HepG2 (cell line): ENCODE results near the gene ACAD8. TPM values are rescaled to one million over a fixed set of nuclear protein-coding genes. Genes with fewer than 3 reads are reported as not detected.

Experiments
- FOSL1 ChIP-seq: sonication (generic); formaldehyde crosslinking; IDR thresholded peaks from 2 replicates; pipeline ENCODE4 v1.9.0; 2021; ENCODE audit warnings: missing genetic modification reagents, borderline replicate concordance
- NCOR1 ChIP-seq: fragments of 200-600 bp; sonication (generic); IDR thresholded peaks from 2 replicates; pipeline ENCODE4 v1.7.0; 2017; ENCODE audit warnings: antibody characterized with exemption, low read length, borderline replicate concordance
- RNF219 ChIP-seq: sonication (generic); formaldehyde crosslinking; IDR thresholded peaks from 2 replicates; pipeline ENCODE4 v1.5.0; 2020; ENCODE audit warnings: mild to moderate bottlenecking, missing genetic modification reagents
- SAP130 ChIP-seq: IDR thresholded peaks from 2 replicates; pipeline ENCODE4 v1.6.1; 2016; ENCODE audit warnings: low read depth
- SMAD1 ChIP-seq: sonication (generic); formaldehyde crosslinking; IDR thresholded peaks from 2 replicates; pipeline ENCODE4 v1.4.0; 2020; ENCODE audit warnings: missing genetic modification reagents, low read depth, mild to moderate bottlenecking, borderline replicate concordance
- THYN1 ChIP-seq: sonication (generic); formaldehyde crosslinking; IDR thresholded peaks from 2 replicates; pipeline ENCODE4 v1.8.1; 2023; ENCODE audit warnings: low read depth, mild to moderate bottlenecking, moderate library complexity, missing genetic modification reagents, borderline replicate concordance
- ZNF350 ChIP-seq: sonication (generic); formaldehyde crosslinking; IDR thresholded peaks from 2 replicates; pipeline ENCODE4 v1.4.0; 2020; ENCODE audit warnings: mild to moderate bottlenecking, low read depth, missing genetic modification reagents, borderline replicate concordance
- ZNF431 ChIP-seq: sonication (generic); formaldehyde crosslinking; IDR thresholded peaks from 2 replicates; pipeline ENCODE4 v1.9.0; 2022; ENCODE audit warnings: missing genetic modification reagents, low read depth, mild to moderate bottlenecking, borderline replicate concordance
- ZNF615 ChIP-seq: sonication (generic); formaldehyde crosslinking; IDR thresholded peaks from 2 replicates; pipeline ENCODE4 v1.5.0; 2020; ENCODE audit warnings: mild to moderate bottlenecking, missing genetic modification reagents, borderline replicate concordance
- ZNF644 ChIP-seq: IDR thresholded peaks from 2 replicates; pipeline ENCODE4 v1.6.1; 2016; ENCODE audit warnings: low read depth
- polyA plus RNA-seq, 8 experiments: library from polyadenylated mRNA; depleted of rRNA in 3 of 8; stranded (reverse) in 7 of 8; unstranded in 1 of 8; fragments of >200 nt; fragmentation: Illumina TruSeq in 4 of 8; extraction: Trizol in 4 of 8; gene quantifications; 2 replicates each; pipeline versions ENCODE4 v1.2.1 to v1.2.3, GENCODE V29; 2011 to 2016; ENCODE audit warnings: low read depth in 4 of 8, missing spikeins in 1 of 8, mixed read lengths in 1 of 8; ENCODE audit not compliant: insufficient read depth in 1 of 8
- total RNA-seq, 5 experiments: library from RNA; depleted of rRNA; stranded (reverse); fragments of >200 nt; fragmentation: Illumina TruSeq; extraction: Trizol; gene quantifications; 2 replicates each; pipeline ENCODE4 v1.2.3, GENCODE V29; 2016; ENCODE audit warnings: low read depth in 1 of 5
- TF ChIP-seq, protein P1 (sequence below): sonication (generic); formaldehyde crosslinking; IDR thresholded peaks from 2 replicates; pipeline ENCODE4 v1.8.0; 2022; ENCODE audit warnings: missing genetic modification reagents, mild to moderate bottlenecking, moderate library complexity, borderline replicate concordance
- TF ChIP-seq, protein P2 (sequence below), 2 experiments: sonication (generic) in 1 of 2; formaldehyde crosslinking in 1 of 2; IDR thresholded peaks; 2 replicates each; pipeline versions ENCODE4 v1.4.0 to v1.6.1; 2018 to 2020; ENCODE audit warnings: missing genetic modification reagents in 2 of 2, borderline replicate concordance in 1 of 2, low read depth in 1 of 2, mild to moderate bottlenecking in 1 of 2, missing biosample characterization in 1 of 2
- TF ChIP-seq, protein P3 (sequence below): IDR thresholded peaks from 2 replicates; pipeline ENCODE4 v1.6.1; 2016; ENCODE audit warnings: low read depth, missing genetic modification reagents, missing compliant biosample characterization

Gene ACAD8
- total and polyA plus RNA-seq, 2 of the 13 experiments (the other 11 are each of a cell fraction or from before 2014, with no cell fraction given), result 13.5 to 20.3 TPM

- TF ChIP-seq, protein P1, sequence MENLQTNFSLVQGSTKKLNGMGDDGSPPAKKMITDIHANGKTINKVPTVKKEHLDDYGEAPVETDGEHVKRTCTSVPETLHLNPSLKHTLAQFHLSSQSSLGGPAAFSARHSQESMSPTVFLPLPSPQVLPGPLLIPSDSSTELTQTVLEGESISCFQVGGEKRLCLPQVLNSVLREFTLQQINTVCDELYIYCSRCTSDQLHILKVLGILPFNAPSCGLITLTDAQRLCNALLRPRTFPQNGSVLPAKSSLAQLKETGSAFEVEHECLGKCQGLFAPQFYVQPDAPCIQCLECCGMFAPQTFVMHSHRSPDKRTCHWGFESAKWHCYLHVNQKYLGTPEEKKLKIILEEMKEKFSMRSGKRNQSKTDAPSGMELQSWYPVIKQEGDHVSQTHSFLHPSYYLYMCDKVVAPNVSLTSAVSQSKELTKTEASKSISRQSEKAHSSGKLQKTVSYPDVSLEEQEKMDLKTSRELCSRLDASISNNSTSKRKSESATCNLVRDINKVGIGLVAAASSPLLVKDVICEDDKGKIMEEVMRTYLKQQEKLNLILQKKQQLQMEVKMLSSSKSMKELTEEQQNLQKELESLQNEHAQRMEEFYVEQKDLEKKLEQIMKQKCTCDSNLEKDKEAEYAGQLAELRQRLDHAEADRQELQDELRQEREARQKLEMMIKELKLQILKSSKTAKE, result no peak
- TF ChIP-seq NCOR1 (no peak), ZNF615 (no peak), SMAD1 (0 out of 2 replicates have a peak, but pooled peaks have one; percentile 44), SAP130 (CRISPR knock-in tag) (peak; percentile 47), ZNF350 (peak; percentile 42; the same call in 1 of the 2 replicates), RNF219 (CRISPR knock-in tag) (no peak), THYN1 (CRISPR knock-in tag) (no peak), ZNF644 (CRISPR knock-in tag) (no peak), ZNF431 (0 out of 2 replicates have a peak, but pooled peaks have one; percentile 59), FOSL1 (CRISPR knock-in tag) (no peak)
- TF ChIP-seq, protein P2, sequence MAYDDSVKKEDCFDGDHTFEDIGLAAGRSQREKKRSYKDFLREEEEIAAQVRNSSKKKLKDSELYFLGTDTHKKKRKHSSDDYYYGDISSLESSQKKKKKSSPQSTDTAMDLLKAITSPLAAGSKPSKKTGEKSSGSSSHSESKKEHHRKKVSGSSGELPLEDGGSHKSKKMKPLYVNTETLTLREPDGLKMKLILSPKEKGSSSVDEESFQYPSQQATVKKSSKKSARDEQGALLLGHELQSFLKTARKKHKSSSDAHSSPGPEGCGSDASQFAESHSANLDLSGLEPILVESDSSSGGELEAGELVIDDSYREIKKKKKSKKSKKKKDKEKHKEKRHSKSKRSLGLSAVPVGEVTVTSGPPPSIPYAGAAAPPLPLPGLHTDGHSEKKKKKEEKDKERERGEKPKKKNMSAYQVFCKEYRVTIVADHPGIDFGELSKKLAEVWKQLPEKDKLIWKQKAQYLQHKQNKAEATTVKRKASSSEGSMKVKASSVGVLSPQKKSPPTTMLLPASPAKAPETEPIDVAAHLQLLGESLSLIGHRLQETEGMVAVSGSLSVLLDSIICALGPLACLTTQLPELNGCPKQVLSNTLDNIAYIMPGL (CRISPR knock-in tag; IDR thresholded peaks at IDR 0.05; ENCODE audit: borderline replicate concordance in 1 of 2, low read depth in 1 of 2), result peak in 1 of 2 experiments; percentile 20; a peak in 1 of 4 replicates
- TF ChIP-seq, protein P3, sequence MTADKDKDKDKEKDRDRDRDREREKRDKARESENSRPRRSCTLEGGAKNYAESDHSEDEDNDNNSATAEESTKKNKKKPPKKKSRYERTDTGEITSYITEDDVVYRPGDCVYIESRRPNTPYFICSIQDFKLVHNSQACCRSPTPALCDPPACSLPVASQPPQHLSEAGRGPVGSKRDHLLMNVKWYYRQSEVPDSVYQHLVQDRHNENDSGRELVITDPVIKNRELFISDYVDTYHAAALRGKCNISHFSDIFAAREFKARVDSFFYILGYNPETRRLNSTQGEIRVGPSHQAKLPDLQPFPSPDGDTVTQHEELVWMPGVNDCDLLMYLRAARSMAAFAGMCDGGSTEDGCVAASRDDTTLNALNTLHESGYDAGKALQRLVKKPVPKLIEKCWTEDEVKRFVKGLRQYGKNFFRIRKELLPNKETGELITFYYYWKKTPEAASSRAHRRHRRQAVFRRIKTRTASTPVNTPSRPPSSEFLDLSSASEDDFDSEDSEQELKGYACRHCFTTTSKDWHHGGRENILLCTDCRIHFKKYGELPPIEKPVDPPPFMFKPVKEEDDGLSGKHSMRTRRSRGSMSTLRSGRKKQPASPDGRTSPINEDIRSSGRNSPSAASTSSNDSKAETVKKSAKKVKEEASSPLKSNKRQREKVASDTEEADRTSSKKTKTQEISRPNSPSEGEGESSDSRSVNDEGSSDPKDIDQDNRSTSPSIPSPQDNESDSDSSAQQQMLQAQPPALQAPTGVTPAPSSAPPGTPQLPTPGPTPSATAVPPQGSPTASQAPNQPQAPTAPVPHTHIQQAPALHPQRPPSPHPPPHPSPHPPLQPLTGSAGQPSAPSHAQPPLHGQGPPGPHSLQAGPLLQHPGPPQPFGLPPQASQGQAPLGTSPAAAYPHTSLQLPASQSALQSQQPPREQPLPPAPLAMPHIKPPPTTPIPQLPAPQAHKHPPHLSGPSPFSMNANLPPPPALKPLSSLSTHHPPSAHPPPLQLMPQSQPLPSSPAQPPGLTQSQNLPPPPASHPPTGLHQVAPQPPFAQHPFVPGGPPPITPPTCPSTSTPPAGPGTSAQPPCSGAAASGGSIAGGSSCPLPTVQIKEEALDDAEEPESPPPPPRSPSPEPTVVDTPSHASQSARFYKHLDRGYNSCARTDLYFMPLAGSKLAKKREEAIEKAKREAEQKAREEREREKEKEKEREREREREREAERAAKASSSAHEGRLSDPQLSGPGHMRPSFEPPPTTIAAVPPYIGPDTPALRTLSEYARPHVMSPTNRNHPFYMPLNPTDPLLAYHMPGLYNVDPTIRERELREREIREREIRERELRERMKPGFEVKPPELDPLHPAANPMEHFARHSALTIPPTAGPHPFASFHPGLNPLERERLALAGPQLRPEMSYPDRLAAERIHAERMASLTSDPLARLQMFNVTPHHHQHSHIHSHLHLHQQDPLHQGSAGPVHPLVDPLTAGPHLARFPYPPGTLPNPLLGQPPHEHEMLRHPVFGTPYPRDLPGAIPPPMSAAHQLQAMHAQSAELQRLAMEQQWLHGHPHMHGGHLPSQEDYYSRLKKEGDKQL, result no peak
These were observed 28.4 kb upstream of the ACAD8 start (continued) for GRCh38 chr11:134224710-134225664.
